SK-N-SH (cell line): Measurements from ENCODE around the gene SLAMF8. TPM values are rescaled to one million over a fixed set of nuclear protein-coding genes. Genes with fewer than 3 reads are reported as not detected.

Source experiments
- CTCF ChIA-PET: fragments of 300-600, 350-600 bp; formaldehyde crosslinking; extraction: SDS; loops from one replicate; lab custom pipeline; 2021; lab: Yijun Ruan, JAX
- POLR2A ChIA-PET: fragments of 350-600 bp; sonication (Branson Sonifier 250); formaldehyde crosslinking; extraction: SDS; loops from one replicate; lab custom pipeline; 2020; ENCODE audit warnings: antibody characterized with exemption, inconsistent platforms; lab: Yijun Ruan, JAX
- DNase-seq: peaks from one replicate; pipeline ENCODE4 v3.0.0; 2012
- H2AFZ ChIP-seq: fragments of 200-600 bp; sonication (generic); 2 replicates; pipeline ENCODE4 v1.8.1; 2016; ENCODE audit warnings: antibody characterized with exemption, mild to moderate bottlenecking, low read depth
- H3F3A ChIP-seq: fragments of 200-600 bp; sonication (generic); replicated peaks from 2 replicates; pipeline ENCODE3; 2016; ENCODE audit warnings: antibody characterized with exemption, mild to moderate bottlenecking; ENCODE audit not compliant: insufficient read depth
- H3K27ac ChIP-seq, 2 experiments: fragments of 200-500 bp in 1 of 2; fragments of 200-600 bp in 1 of 2; sonication (Bioruptor generic) in 1 of 2; sonication (generic), shearing (Covaris generic) in 1 of 2; 2 replicates each; pipeline versions ENCODE4 v1.5.1 to v1.6.1; 2014 to 2016; ENCODE audit warnings: low read depth in 2 of 2, inconsistent platforms in 1 of 2, low read length in 1 of 2, mild to moderate bottlenecking in 1 of 2, mixed read lengths in 1 of 2
- H3K27me3 ChIP-seq: fragments of 200-600 bp; sonication (generic), shearing (Covaris generic); 2 replicates; pipeline ENCODE4 v1.6.1; 2016; ENCODE audit warnings: mixed run types; ENCODE audit not compliant: insufficient read depth
- H3K36me3 ChIP-seq, 2 experiments: fragments of 200-500 bp in 1 of 2; fragments of 200-600 bp in 1 of 2; sonication (Bioruptor generic) in 1 of 2; sonication (generic) in 1 of 2; replicated peaks in 1 of 2; 2 replicates each; pipeline versions ENCODE3 to v1.5.1; 2014 to 2016; ENCODE audit warnings: low read length in 1 of 2, mild to moderate bottlenecking in 1 of 2; ENCODE audit not compliant: insufficient read depth in 2 of 2, control insufficient read depth in 1 of 2
- H3K4me1 ChIP-seq, 2 experiments: fragments of 200-500 bp in 1 of 2; fragments of 200-600 bp in 1 of 2; sonication (Bioruptor generic) in 1 of 2; sonication (generic), shearing (Covaris generic) in 1 of 2; 2 replicates each; pipeline versions ENCODE4 v1.5.1 to v1.6.1; 2014 to 2016; ENCODE audit warnings: low read depth in 1 of 2, low read length in 1 of 2, mixed run types in 1 of 2; ENCODE audit not compliant: insufficient read depth in 2 of 2, control insufficient read depth in 1 of 2
- H3K4me2 ChIP-seq: fragments of 200-600 bp; sonication (generic), shearing (Covaris generic); 2 replicates; pipeline ENCODE4 v1.6.1; 2017; ENCODE audit warnings: mixed run types
- H3K4me3 ChIP-seq, 2 experiments: fragments of 200-500 bp in 1 of 2; fragments of 200-600 bp in 1 of 2; sonication (Bioruptor generic) in 1 of 2; sonication (generic), shearing (Covaris generic) in 1 of 2; 2 replicates each; pipeline versions ENCODE4 v1.5.1 to v1.8.1; 2014 to 2016; ENCODE audit warnings: low read depth in 2 of 2, inconsistent platforms in 1 of 2, low read length in 1 of 2, mild to moderate bottlenecking in 1 of 2, mixed read lengths in 1 of 2, moderate library complexity in 1 of 2
- H3K79me2 ChIP-seq: fragments of 200-600 bp; sonication (generic); 2 replicates; pipeline ENCODE4 v1.8.1; 2017; ENCODE audit warnings: mild to moderate bottlenecking; ENCODE audit not compliant: insufficient read depth
- H3K9ac ChIP-seq: fragments of 200-600 bp; sonication (generic); 2 replicates; pipeline ENCODE4 v1.6.1; 2017; ENCODE audit warnings: mixed run types
- H3K9me2 ChIP-seq: fragments of 200-600 bp; sonication (generic); 2 replicates; pipeline ENCODE4 v1.6.1; 2017; ENCODE audit warnings: mixed run types
- H3K9me3 ChIP-seq: fragments of 200-600 bp; sonication (generic); 2 replicates; pipeline ENCODE4 v1.6.1; 2017; ENCODE audit warnings: mixed run types, mild to moderate bottlenecking, moderate library complexity
- H4K20me1 ChIP-seq: fragments of 200-600 bp; sonication (generic); 2 replicates; pipeline ENCODE4 v1.6.1; 2017; ENCODE audit warnings: mild to moderate bottlenecking, mixed run types; ENCODE audit not compliant: insufficient read depth
- CHD2 ChIP-seq: fragments of 150-350 bp; IDR thresholded peaks from 2 replicates; pipeline ENCODE4 v1.6.1; 2018; ENCODE audit warnings: low read length; ENCODE audit not compliant: partially characterized antibody
- EZH2phosphoT487 ChIP-seq: fragments of 200-600 bp; sonication (generic); IDR thresholded peaks from 2 replicates; pipeline ENCODE4 v1.6.1; 2017; ENCODE audit warnings: low read depth, mixed run types, mild to moderate bottlenecking, antibody characterized with exemption, moderate library complexity, borderline replicate concordance
- FOXM1 ChIP-seq: IDR thresholded peaks from 2 replicates; pipeline ENCODE4 v1.4.0; 2012; ENCODE audit warnings: low read depth, mild to moderate bottlenecking
- GABPA ChIP-seq: IDR thresholded peaks from 2 replicates; pipeline ENCODE4 v1.4.0; 2012; ENCODE audit warnings: low read depth, mild to moderate bottlenecking
- GATA2 ChIP-seq: sonication (generic); formaldehyde crosslinking; IDR thresholded peaks from 2 replicates; pipeline ENCODE4 v1.5.0; 2020; ENCODE audit warnings: mild to moderate bottlenecking, missing genetic modification reagents
- MEF2A ChIP-seq: IDR thresholded peaks from 2 replicates; pipeline ENCODE4 v1.4.0; 2012; ENCODE audit warnings: low read depth, borderline replicate concordance
- POLR2AphosphoS5 ChIP-seq: IDR thresholded peaks from 2 replicates; pipeline ENCODE4 v1.6.1; 2012; ENCODE audit warnings: low read depth, low read length
- RFX5 ChIP-seq: IDR thresholded peaks from 2 replicates; pipeline ENCODE4 v1.6.1; 2012; ENCODE audit warnings: mild to moderate bottlenecking, improper control_type of control experiment, low read length
- RXRA ChIP-seq: IDR thresholded peaks from 2 replicates; pipeline ENCODE4 v1.4.0; 2012; ENCODE audit warnings: low read depth, mild to moderate bottlenecking, borderline replicate concordance
- SIN3A ChIP-seq: IDR thresholded peaks from 2 replicates; pipeline ENCODE4 v1.6.1; 2012; ENCODE audit warnings: low read depth, mild to moderate bottlenecking, low read length, moderate library complexity, borderline replicate concordance
- TCF12 ChIP-seq: IDR thresholded peaks from 2 replicates; pipeline ENCODE4 v1.4.0; 2012
- TEAD4 ChIP-seq: IDR thresholded peaks from 2 replicates; pipeline ENCODE4 v1.4.0; 2012; ENCODE audit warnings: mild to moderate bottlenecking, borderline replicate concordance; ENCODE audit not compliant: insufficient read depth
- WGBS: methylation state at CpG from one replicate; pipeline ENCODE4 v1.1.6; 2017; ENCODE audit warnings: low lambda C conversion rate; 5-methylcytosine and 5-hydroxymethylcytosine counted together
- polyA plus RNA-seq, 3 experiments: library from polyadenylated mRNA; depleted of rRNA; stranded (reverse); fragments of >200 nt; gene quantifications; 2 replicates each; pipeline ENCODE4 v1.2.3, GENCODE V29; 2012
- TF ChIP-seq, protein P1 (sequence below): IDR thresholded peaks from 2 replicates; pipeline ENCODE4 v1.4.0; 2012; ENCODE audit warnings: low read depth, borderline replicate concordance
- TF ChIP-seq, protein P2 (sequence below): IDR thresholded peaks from 2 replicates; pipeline ENCODE4 v1.6.1; 2012; ENCODE audit warnings: mild to moderate bottlenecking, low read depth, low read length, moderate library complexity
- TF ChIP-seq, protein P3 (sequence below): fragments of 150-350 bp; IDR thresholded peaks from 2 replicates; pipeline ENCODE4 v1.6.1; 2016; ENCODE audit warnings: mild to moderate bottlenecking, low read depth, low read length
- TF ChIP-seq, protein P4 (sequence below): IDR thresholded peaks from 2 replicates; pipeline ENCODE4 v1.4.0; 2012; ENCODE audit warnings: low read depth
- TF ChIP-seq, protein P5 (sequence below): IDR thresholded peaks from 2 replicates; pipeline ENCODE4; 2012

SLAMF8 gene
- polyA plus RNA-seq, 1 of the 3 experiments (the other 2 are of a cell fraction), result not detected

DNA sequence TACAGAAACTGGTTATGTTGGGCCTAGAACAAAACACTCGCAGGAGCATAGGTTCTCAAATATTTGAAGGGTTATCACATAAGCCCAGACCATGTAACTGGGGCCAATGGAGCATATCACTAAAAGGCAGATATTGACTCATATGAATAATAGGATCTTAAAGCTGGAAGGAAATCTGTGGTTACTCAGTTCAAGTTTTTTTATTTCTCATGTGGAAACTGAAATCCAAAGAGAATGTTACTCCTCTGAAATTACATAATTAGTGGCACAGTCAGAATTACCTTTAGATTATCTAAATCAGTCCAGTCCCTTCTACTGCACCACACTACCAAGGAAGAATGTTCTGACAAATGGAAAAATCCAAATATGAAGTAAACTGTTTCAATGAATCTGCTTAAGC lies 12.0 kb downstream of the SLAMF8 start (continued):
- TF ChIP-seq, protein P1, sequence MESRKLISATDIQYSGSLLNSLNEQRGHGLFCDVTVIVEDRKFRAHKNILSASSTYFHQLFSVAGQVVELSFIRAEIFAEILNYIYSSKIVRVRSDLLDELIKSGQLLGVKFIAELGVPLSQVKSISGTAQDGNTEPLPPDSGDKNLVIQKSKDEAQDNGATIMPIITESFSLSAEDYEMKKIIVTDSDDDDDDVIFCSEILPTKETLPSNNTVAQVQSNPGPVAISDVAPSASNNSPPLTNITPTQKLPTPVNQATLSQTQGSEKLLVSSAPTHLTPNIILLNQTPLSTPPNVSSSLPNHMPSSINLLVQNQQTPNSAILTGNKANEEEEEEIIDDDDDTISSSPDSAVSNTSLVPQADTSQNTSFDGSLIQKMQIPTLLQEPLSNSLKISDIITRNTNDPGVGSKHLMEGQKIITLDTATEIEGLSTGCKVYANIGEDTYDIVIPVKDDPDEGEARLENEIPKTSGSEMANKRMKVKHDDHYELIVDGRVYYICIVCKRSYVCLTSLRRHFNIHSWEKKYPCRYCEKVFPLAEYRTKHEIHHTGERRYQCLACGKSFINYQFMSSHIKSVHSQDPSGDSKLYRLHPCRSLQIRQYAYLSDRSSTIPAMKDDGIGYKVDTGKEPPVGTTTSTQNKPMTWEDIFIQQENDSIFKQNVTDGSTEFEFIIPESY, result no peak
- TF ChIP-seq SIN3A, result no peak
- no peak for TF ChIP-seq EZH2phosphoT487
- TF ChIP-seq, protein P2, sequence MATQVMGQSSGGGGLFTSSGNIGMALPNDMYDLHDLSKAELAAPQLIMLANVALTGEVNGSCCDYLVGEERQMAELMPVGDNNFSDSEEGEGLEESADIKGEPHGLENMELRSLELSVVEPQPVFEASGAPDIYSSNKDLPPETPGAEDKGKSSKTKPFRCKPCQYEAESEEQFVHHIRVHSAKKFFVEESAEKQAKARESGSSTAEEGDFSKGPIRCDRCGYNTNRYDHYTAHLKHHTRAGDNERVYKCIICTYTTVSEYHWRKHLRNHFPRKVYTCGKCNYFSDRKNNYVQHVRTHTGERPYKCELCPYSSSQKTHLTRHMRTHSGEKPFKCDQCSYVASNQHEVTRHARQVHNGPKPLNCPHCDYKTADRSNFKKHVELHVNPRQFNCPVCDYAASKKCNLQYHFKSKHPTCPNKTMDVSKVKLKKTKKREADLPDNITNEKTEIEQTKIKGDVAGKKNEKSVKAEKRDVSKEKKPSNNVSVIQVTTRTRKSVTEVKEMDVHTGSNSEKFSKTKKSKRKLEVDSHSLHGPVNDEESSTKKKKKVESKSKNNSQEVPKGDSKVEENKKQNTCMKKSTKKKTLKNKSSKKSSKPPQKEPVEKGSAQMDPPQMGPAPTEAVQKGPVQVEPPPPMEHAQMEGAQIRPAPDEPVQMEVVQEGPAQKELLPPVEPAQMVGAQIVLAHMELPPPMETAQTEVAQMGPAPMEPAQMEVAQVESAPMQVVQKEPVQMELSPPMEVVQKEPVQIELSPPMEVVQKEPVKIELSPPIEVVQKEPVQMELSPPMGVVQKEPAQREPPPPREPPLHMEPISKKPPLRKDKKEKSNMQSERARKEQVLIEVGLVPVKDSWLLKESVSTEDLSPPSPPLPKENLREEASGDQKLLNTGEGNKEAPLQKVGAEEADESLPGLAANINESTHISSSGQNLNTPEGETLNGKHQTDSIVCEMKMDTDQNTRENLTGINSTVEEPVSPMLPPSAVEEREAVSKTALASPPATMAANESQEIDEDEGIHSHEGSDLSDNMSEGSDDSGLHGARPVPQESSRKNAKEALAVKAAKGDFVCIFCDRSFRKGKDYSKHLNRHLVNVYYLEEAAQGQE, result no peak
- no peak for TF ChIP-seq RFX5
- TF ChIP-seq CHD2, result no peak
- TF ChIP-seq TEAD4, result no peak
- TF ChIP-seq, all 33 proteins: peak for 0

DNA sequence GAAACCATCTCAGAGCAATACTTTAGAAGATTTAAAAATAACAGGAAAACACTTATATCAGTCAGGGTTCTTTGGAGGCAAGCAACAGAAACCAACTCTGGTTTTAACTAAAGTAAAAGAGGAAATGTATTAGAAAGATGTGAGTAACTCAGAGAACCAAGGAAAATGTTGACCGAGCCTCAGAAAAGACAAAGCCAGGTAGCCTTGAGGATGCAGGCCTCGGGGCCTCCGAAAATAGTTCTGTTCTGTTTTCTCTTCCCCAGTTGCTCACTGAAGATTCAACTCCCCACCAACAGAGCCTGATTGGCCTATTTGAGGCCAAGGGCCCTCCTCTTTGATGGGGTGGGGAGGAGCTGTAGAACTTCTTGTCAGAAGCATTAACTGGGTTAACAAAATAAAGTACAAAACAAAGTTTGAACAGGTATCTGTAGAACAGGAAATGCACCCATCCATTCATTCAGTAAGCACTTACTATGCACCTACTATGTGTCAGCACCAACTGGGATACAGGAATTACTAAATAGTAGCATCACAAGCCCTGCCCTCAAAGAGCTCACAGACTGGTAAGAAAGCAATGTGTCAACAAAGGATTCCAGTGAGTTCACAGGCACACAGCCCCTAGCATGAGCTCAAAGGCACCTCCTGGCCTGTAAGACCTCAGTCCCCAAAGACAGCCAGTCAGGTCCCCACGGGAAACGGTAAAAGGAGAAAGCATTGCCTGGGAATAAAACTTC lies 12.6 kb downstream of the SLAMF8 start:
- Histone ChIP-seq H4K20me1 (no peaks in the 10 kb centered on the region), H3K79me2 (no peaks in the 10 kb centered on the region), H3F3A (no peaks in the 10 kb centered on the region), H3K36me3 (no peaks in the 10 kb centered on the region), H3K9ac (no peak overlapping the region), H2AFZ (no peak overlapping the region), H3K4me1 (peaks cover 0 to 3% of the 10 kb centered on the region in 2 experiments; a peak in 1 of 4 replicates), H3K9me3 (no peaks in the 10 kb centered on the region), H3K27me3 (no peaks in the 10 kb centered on the region), H3K9me2 (no peaks in the 10 kb centered on the region), H3K4me3 (no peak overlapping the region), H3K27ac (no peak overlapping the region), H3K4me2 (no peak overlapping the region)
- ChIA-PET CTCF (interaction anchor here (1.0 to 4.1 kb wide), 5 partner anchors 9 to 51 kb away, joined by 3 to 22 read pairs (median 4); no protein-coding TSS in a partner anchor), POLR2A (no interaction called here)
- no peak for DNase-seq
- WGBS, result 90% methylated on average over 5 of the region's 5 CpGs
- TF ChIP-seq, protein P3, sequence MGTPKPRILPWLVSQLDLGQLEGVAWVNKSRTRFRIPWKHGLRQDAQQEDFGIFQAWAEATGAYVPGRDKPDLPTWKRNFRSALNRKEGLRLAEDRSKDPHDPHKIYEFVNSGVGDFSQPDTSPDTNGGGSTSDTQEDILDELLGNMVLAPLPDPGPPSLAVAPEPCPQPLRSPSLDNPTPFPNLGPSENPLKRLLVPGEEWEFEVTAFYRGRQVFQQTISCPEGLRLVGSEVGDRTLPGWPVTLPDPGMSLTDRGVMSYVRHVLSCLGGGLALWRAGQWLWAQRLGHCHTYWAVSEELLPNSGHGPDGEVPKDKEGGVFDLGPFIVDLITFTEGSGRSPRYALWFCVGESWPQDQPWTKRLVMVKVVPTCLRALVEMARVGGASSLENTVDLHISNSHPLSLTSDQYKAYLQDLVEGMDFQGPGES, result no peak
- TF ChIP-seq TCF12 (no peak), RFX5 (no peak), GABPA (no peak), GATA2 (CRISPR knock-in tag) (no peak), POLR2AphosphoS5 (no peak), MEF2A (no peak), FOXM1 (no peak), RXRA (no peak), SIN3A (no peak), CHD2 (no peak)
- TF ChIP-seq, protein P1, result no peak
- TF ChIP-seq, protein P4, sequence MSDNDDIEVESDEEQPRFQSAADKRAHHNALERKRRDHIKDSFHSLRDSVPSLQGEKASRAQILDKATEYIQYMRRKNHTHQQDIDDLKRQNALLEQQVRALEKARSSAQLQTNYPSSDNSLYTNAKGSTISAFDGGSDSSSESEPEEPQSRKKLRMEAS, result no peak
- TF ChIP-seq, protein P5, sequence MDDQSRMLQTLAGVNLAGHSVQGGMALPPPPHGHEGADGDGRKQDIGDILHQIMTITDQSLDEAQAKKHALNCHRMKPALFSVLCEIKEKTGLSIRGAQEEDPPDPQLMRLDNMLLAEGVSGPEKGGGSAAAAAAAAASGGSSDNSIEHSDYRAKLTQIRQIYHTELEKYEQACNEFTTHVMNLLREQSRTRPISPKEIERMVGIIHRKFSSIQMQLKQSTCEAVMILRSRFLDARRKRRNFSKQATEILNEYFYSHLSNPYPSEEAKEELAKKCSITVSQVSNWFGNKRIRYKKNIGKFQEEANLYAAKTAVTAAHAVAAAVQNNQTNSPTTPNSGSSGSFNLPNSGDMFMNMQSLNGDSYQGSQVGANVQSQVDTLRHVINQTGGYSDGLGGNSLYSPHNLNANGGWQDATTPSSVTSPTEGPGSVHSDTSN, result no peak
